A549 treated with GW870086 at 1 μM for 4 hours (cell line): ENCODE results near the gene F10. TPM values are rescaled to one million over a fixed set of nuclear protein-coding genes. Genes with fewer than 3 reads are reported as not detected.

ENCODE experiments used
- total RNA-seq: library from RNA; stranded (reverse); fragments of 200-300 nt; extraction: Qiagen RNA extraction; gene quantifications from 5 replicates; pipeline ENCODE4 v1.2.3, GENCODE V29; 2022; ENCODE audit warnings: low read depth

Gene F10
- 0.09 TPM in 1 of 5 replicates, not detected in the others for total RNA-seq

DNA sequence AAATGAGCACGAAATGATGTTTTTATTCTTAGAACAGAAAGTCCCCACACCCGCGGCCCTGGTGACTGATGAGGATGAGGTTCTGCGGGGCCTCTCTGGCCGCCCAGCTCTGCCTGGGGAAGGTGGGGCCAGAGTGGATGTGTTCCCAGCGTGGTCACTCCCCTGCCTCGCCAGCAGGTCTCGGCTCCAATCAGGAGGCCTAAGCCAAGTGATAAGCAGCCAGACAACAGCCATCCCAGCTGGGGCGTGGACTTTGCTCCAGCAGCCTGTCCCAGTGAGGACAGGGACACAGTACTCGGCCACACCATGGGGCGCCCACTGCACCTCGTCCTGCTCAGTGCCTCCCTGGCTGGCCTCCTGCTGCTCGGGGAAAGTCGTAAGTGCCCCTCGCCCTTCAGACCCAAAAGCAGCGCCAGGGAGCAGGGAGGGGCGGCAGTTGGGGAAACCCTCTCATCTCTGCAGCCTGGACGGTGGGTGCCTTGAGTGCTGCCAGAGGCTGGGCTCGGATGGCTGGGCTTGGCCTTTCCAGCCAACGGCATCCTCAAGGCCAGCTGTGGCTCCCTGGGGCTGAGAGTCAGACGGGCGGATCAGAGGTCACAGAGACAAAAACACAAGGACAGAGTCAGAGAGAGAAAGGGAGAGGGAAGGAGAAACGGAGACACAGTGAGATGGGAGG lies at the start of gene F10:
TSS of gene F10 (plus strand) at position 250 of the 676 bp plus-strand sequence. CDS start at position 307, 57 bp downstream.

DNA sequence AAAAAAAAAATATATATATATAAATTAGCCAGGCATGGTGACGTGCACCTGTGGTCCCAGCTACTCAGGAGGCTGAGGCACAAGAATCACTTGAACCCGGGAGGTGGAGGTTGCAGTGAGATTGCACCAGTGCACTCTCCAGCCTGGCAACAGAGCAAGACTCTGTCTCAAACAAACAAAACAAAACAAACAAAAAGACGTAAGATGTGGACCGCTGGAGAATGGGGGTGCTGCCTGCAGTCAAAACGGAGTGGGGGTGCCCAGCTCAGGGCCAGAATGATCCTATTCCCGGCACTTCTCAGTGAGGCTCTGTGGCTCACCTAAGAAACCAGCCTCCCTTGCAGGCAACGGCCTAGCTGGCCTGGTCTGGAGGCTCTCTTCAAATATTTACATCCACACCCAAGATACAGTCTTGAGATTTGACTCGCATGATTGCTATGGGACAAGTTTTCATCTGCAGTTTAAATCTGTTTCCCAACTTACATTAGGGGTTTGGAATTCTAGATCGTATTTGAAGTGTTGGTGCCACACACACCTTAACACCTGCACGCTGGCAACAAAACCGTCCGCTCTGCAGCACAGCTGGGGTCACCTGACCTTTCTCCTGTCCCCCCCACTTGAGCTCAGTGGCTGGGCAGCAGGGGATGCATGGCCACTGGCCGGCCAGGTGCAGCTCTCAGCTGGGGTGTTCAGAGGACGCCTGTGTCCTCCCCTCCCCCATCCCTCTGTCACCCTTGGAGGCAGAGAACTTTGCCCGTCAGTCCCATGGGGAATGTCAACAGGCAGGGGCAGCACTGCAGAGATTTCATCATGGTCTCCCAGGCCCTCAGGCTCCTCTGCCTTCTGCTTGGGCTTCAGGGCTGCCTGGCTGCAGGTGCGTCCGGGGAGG lies 17.3 kb upstream of the F10 start, which contains the start of gene F7:
TSS of gene F7 (plus strand) at position 760 of the 889 bp plus-strand sequence. CDS start at position 811, 51 bp downstream.

GRCh38 chr13:113157929-113158747 lies 35.5 kb downstream of the F10 start, which contains the start of gene PROZ:
TSS of gene PROZ (plus strand) at chr13:113158648. CDS start at chr13:113158661, 13 bp downstream.

Other genes with a start within 250 kb of the F10 start
- gene MCF2L, start 153.6 kb upstream of the F10 start, total RNA-seq, result 0.09 to 0.72 TPM (median 0.47 TPM) in 5 replicates
- 0.06 to 0.15 TPM (median 0.09 TPM) in 5 replicates for gene F7, start 17.0 kb upstream of the F10 start, total RNA-seq
- not detected in 5 replicates for gene PROZ, start 35.8 kb downstream of the F10 start, total RNA-seq
- 38.1 to 42.9 TPM (median 41.1 TPM) in 5 replicates for gene PCID2, start 85.9 kb downstream of the F10 start, total RNA-seq
- 46.8 to 57.9 TPM (median 53.9 TPM) in 5 replicates for gene CUL4A, start 86.8 kb downstream of the F10 start, total RNA-seq
- gene LAMP1, start 174.4 kb downstream of the F10 start, total RNA-seq, result 74.6 to 92.2 TPM (median 90.3 TPM) in 5 replicates
- 1.3 to 1.9 TPM (median 1.7 TPM) in 5 replicates for gene GRTP1, start 241.3 kb downstream of the F10 start, total RNA-seq